ENCODE measurements around the gene GJD4.

The GJD4 gene

GRCh38 chr10:35581655-35582054 is 23.5 kb upstream of the GJD4 start:
- CTCF ChIA-PET, result interaction anchor here (1.2 to 11.1 kb wide), 2 partner anchors 20 to 51 kb away, joined by 3 to 93 read pairs; no protein-coding TSS in a partner anchor
- POLR2A ChIA-PET, result no interaction called here

DNA sequence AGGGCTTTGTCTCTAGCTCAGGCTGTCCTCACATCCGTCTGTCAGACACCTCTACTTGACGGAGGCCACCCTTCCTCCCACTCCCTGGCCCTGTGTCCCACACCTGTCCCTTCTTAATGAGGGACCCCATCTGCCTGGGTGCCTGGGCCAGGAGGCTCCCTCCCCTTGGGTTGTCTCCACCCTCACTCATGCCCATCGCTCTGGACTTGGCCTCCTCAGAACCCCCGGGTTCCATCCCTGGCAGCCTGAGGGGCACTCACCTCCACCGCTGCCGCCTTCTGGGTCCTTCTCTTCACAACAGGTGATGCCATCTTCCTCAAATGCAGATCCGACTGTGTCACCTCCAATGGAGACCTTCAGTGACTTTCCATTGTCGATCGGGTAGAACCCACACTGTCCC is 20.2 kb upstream of the GJD4 start:
- POLR2A ChIA-PET, result no interaction called here
- CTCF ChIA-PET, result no interaction called here
- TF ChIP-seq, protein P1, sequence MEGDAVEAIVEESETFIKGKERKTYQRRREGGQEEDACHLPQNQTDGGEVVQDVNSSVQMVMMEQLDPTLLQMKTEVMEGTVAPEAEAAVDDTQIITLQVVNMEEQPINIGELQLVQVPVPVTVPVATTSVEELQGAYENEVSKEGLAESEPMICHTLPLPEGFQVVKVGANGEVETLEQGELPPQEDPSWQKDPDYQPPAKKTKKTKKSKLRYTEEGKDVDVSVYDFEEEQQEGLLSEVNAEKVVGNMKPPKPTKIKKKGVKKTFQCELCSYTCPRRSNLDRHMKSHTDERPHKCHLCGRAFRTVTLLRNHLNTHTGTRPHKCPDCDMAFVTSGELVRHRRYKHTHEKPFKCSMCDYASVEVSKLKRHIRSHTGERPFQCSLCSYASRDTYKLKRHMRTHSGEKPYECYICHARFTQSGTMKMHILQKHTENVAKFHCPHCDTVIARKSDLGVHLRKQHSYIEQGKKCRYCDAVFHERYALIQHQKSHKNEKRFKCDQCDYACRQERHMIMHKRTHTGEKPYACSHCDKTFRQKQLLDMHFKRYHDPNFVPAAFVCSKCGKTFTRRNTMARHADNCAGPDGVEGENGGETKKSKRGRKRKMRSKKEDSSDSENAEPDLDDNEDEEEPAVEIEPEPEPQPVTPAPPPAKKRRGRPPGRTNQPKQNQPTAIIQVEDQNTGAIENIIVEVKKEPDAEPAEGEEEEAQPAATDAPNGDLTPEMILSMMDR (IDR thresholded peaks at IDR 0.05; ENCODE audit: control extremely low read depth, extremely low read depth, low read depth, missing control alignments), result no peak

More at GRCh38 chr10:35581655-35582054, 23.5 kb upstream of the GJD4 start:
- TF ChIP-seq, protein P1 (IDR thresholded peaks at IDR 0.05; ENCODE audit: control extremely low read depth, extremely low read depth, low read depth, missing control alignments), result no peak
- DNase-seq (ENCODE audit: extremely low spot score), result no peak

GRCh38 chr10:35585356-35585755 is 19.8 kb upstream of the GJD4 start:
- ChIA-PET POLR2A (no interaction called here), CTCF (interaction anchor here (0.6 kb wide), 1 partner anchor 33 kb away, joined by 3 read pairs; no protein-coding TSS in a partner anchor)
- DNase-seq (ENCODE audit: extremely low spot score), result no peak
- TF ChIP-seq, protein P1 (IDR thresholded peaks at IDR 0.05; ENCODE audit: control extremely low read depth, extremely low read depth, low read depth, missing control alignments), result no peak

More for the DNA sequence above, 20.2 kb upstream of the GJD4 start:
- no peak for DNase-seq (ENCODE audit: extremely low spot score)

GRCh38 chr10:35585903-35586535 is 19.1 kb upstream of the GJD4 start:
- TF ChIP-seq, protein P1 (IDR thresholded peaks at IDR 0.05; ENCODE audit: control extremely low read depth, extremely low read depth, low read depth, missing control alignments), result no peak
- ChIA-PET POLR2A (no interaction called here), CTCF (interaction anchor here (0.6 kb wide), 1 partner anchor 34 kb away, joined by 3 read pairs; no protein-coding TSS in a partner anchor)
- DNase-seq (ENCODE audit: extremely low spot score), result no peak

- DNase-seq (ENCODE audit: extremely low spot score), result no peak
- ChIA-PET POLR2A (no interaction called here), CTCF (interaction anchor here (1.3 to 1.7 kb wide), 4 partner anchors 10 to 46 kb away, joined by 3 to 5 read pairs (median 4); no protein-coding TSS in a partner anchor)
- TF ChIP-seq, protein P1 (IDR thresholded peaks at IDR 0.05; ENCODE audit: control extremely low read depth, extremely low read depth, low read depth, missing control alignments), result no peak
Observed at GRCh38 chr10:35588836-35589235, 16.3 kb upstream of the GJD4 start.

GRCh38 chr10:35592441-35592840 is 12.7 kb upstream of the GJD4 start:
- DNase-seq (ENCODE audit: extremely low spot score), result no peak
- POLR2A ChIA-PET, result no interaction called here
- CTCF ChIA-PET, result interaction anchor here (0.7 to 2.0 kb wide), 4 partner anchors 9 to 29 kb away, joined by 3 to 7 read pairs (median 4); no protein-coding TSS in a partner anchor
- TF ChIP-seq, protein P1 (IDR thresholded peaks at IDR 0.05; ENCODE audit: control extremely low read depth, extremely low read depth, low read depth, missing control alignments), result no peak
